ENCODE measurements around the gene VPS51.

- TF ChIP-seq CTCF (IDR thresholded peaks at IDR 0.05) (no peak), POLR2A (IDR thresholded peaks at IDR 0.05) (no peak)
Observed at GRCh38 chr11:65096926-65097325, 912 bp downstream of the VPS51 start.
